Endothelial cell (in vitro differentiated cells): ENCODE measurements around the gene LRRN2. TPM values are rescaled to one million over a fixed set of nuclear protein-coding genes. Genes with fewer than 3 reads are reported as not detected.

ENCODE experiments used
- DNase-seq: peaks from one replicate; pipeline ENCODE4 v3.0.0; 2021; ENCODE audit warnings: low spot score
- H3K27ac Mint-ChIP-seq: one replicate; pipeline ENCODE4 v1.8.0; 2021; ENCODE audit warnings: mixed read lengths, inconsistent platforms; ENCODE audit not compliant: unreplicated experiment
- H3K27me3 Mint-ChIP-seq: one replicate; pipeline ENCODE4 v1.8.0; 2021; ENCODE audit warnings: mild to moderate bottlenecking, moderate library complexity, mixed read lengths, inconsistent platforms; ENCODE audit not compliant: unreplicated experiment
- H3K36me3 Mint-ChIP-seq: one replicate; pipeline ENCODE4 v1.8.0; 2021; ENCODE audit warnings: mild to moderate bottlenecking, low read depth, mixed read lengths, inconsistent platforms; ENCODE audit not compliant: unreplicated experiment
- H3K4me1 Mint-ChIP-seq: one replicate; pipeline ENCODE4 v1.8.0; 2021; ENCODE audit warnings: mild to moderate bottlenecking, mixed read lengths, inconsistent platforms; ENCODE audit not compliant: unreplicated experiment
- H3K4me3 Mint-ChIP-seq: one replicate; pipeline ENCODE4 v1.8.0; 2021; ENCODE audit warnings: mild to moderate bottlenecking, mixed read lengths, inconsistent platforms; ENCODE audit not compliant: unreplicated experiment
- H3K9me3 Mint-ChIP-seq: one replicate; pipeline ENCODE4 v1.8.0; 2021; ENCODE audit warnings: mixed read lengths, inconsistent platforms; ENCODE audit not compliant: unreplicated experiment
- CTCF ChIP-seq: fragments of 200-600 bp; sonication (generic); IDR thresholded peaks from one replicate; pipeline ENCODE4 v1.5.0; 2021; ENCODE audit warnings: antibody characterized with exemption; ENCODE audit not compliant: unreplicated experiment
- total RNA-seq: library from RNA; stranded (reverse); fragmentation: NEBNext Ultra II Directional; extraction: Animal tissue kit (Norgen Biotek cat#: 25700); gene quantifications from one replicate; pipeline ENCODE4 v1.2.1, GENCODE V29; 2021; ENCODE audit not compliant: unreplicated experiment

The LRRN2 gene
- total RNA-seq, 1 donor from 2014 or later, result 71.1 TPM

DNA sequence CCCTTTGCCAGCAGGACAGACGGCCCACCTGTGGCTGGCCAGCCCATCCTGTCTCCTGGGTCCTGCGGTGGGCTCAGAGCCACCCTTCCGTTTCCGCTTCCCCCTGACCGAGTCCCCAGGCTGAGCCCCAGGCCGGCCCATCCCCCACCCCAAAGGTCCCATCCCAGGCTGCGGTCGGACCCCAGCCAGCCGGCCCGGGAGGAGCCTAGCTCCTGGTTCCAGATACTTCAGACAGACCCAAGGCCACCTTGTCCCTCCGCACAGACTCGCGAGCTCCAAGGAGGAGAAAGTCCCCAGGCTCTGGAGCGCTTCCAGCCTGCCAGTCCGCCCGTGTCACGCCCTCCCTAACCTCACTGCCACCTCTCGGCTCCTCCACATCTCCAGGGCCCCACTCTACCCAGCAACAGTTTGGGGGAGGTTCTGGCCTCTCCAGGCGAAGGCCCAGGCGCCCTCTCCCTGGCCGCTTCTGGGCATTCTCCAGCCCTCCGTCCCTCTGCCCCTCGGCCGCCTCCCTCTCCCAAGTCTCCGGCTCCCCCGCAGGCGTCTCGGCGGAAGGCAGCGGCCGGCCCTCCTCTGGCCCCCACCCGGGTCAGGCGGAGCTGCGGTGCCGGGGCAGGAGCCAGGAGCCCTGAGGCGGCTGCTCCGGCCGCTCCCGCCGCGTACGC, 835 bp downstream of the LRRN2 start:
- H3K27me3 Mint-ChIP-seq, result peaks cover 5% of the 10 kb centered on the region
- peak overlapping the region; percentile 97 for H3K4me3 Mint-ChIP-seq
- peaks cover 33% of the 10 kb centered on the region for H3K4me1 Mint-ChIP-seq
- no peak for TF ChIP-seq CTCF
- peaks cover 15% of the 10 kb centered on the region for H3K36me3 Mint-ChIP-seq
- no peaks in the 10 kb centered on the region for H3K9me3 Mint-ChIP-seq
- DNase-seq, result peak; percentile 46
- peak overlapping the region; percentile 86 for H3K27ac Mint-ChIP-seq

- H3K4me1 Mint-ChIP-seq, result peaks cover 38% of the 10 kb centered on the region
- H3K27me3 Mint-ChIP-seq, result peaks cover 9% of the 10 kb centered on the region
- H3K9me3 Mint-ChIP-seq, result no peaks in the 10 kb centered on the region
- peaks cover 19% of the 10 kb centered on the region for H3K36me3 Mint-ChIP-seq
- H3K4me3 Mint-ChIP-seq, result peak overlapping the region; percentile 97
- DNase-seq, result peak; percentile 11
- H3K27ac Mint-ChIP-seq, result peak overlapping the region; percentile 48
- no peak for TF ChIP-seq CTCF
These were observed 1.4 kb downstream of the LRRN2 start for GRCh38 chr1:204684206-204684570.

DNA sequence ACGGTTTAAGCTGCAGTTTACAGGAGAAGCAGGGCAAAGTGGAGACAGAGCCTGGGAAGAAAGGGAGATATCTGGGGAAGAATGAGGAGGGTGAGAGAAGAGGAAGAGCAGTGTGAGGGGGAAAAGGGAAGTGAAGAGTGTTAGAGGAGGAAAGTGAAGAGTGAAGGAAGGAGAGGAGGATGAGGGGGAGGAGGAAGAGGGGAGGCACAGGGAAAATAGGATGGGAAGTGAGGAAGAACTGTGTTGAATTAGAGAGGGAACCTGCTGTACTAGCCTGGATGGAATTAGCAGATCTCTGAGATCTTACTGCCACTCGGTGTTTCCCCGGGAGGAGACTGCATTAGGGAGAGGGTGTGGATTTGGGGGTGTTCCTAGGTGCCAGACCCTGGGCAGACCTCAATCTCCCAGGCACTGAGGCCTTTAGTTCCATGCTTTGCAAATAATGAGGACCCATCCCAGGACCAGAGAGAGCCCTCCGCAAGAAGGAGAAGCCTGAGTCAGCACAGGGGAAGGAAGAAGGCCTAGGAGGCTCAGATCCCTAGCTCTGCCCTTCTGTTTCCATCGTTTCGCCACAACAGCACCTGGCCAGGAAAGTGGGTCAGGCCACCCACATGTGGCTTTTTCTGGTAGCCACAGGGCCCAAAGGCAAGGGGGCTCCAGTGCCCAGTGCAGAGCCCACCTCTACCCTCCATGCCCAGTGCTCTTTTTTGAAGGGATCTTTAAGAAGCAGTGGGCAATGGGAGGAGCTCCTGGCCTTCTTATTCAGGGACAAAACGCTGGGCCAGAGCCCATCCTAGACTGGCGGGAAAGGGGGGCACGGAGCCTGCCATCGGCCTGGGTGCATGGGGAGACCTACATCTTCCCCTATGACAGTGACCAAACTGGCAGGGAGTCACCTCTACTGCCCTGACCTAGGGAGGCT, 2.0 kb downstream of the LRRN2 start:
- no peak for DNase-seq
- Mint-ChIP-seq H3K36me3 (peaks cover 21% of the 10 kb centered on the region), H3K27ac (peak overlapping the region; percentile 52), H3K4me1 (peaks cover 44% of the 10 kb centered on the region), H3K4me3 (peak overlapping the region; percentile 97), H3K9me3 (no peaks in the 10 kb centered on the region), H3K27me3 (peaks cover 10% of the 10 kb centered on the region)
- no peak for TF ChIP-seq CTCF

GRCh38 chr1:204680461-204680860, 5.1 kb downstream of the LRRN2 start:
- Mint-ChIP-seq H3K27ac (no peak overlapping the region), H3K36me3 (peaks cover 37% of the 10 kb centered on the region), H3K9me3 (no peaks in the 10 kb centered on the region), H3K4me1 (peaks cover 46% of the 10 kb centered on the region), H3K4me3 (no peak overlapping the region), H3K27me3 (peaks cover 8% of the 10 kb centered on the region)
- no peak for DNase-seq
- TF ChIP-seq CTCF, result no peak

DNA sequence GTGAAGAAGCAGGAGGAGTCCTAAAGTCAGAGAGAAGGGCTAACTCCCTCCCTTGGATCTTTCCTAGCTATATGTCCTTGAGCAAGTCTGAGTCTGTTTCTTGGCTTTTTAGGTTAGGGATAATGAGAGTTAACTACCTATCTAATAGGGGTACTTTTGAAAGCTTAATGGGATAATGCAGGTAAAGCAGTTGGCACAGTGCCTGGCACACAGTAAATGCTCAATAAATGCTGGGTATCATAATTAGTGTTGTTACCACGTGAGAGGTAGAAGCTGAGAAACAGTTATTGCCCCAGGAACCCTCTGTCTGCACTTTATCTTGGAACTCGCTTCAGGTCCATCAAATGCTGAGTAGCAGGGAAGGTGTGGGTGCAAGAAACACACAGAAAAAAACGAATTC, 5.5 kb downstream of the LRRN2 start:
- H3K9me3 Mint-ChIP-seq, result no peaks in the 10 kb centered on the region
- DNase-seq, result no peak
- H3K4me3 Mint-ChIP-seq, result no peak overlapping the region
- peaks cover 8% of the 10 kb centered on the region for H3K27me3 Mint-ChIP-seq
- no peak overlapping the region for H3K27ac Mint-ChIP-seq
- H3K4me1 Mint-ChIP-seq, result peaks cover 46% of the 10 kb centered on the region
- TF ChIP-seq CTCF, result no peak
- peaks cover 40% of the 10 kb centered on the region for H3K36me3 Mint-ChIP-seq
